Measurements from ENCODE around the gene ITSN1. TPM values are rescaled to one million over a fixed set of nuclear protein-coding genes. Genes with fewer than 3 reads are reported as not detected.

ITSN1 gene
- total RNA-seq, 3 donors from 2014 or later, result 2.1 to 2.5 (median 2.4) TPM

DNA sequence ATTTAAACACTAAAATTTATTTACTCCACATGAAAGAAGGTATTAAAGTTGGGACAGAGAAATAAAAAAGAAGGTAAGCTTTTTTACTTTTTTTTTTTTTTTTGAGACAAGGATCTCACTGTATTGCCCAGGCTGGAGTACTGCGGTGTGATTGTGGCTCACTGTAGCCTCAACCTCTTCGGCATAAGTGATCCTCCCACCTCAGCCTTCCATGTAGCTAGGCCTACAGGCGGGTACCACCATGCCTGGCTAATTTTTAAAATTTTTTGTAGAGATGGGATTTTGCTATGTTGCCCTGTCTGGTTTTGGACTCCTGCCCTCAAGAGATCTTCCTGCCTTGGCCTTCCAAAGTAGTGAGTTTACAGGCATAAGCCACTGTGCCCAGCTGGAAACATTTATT, 106.6 kb downstream of the ITSN1 start:
- H3K4me3 Mint-ChIP-seq, result no peak overlapping the region
- ATAC-seq (no peak), DNase-seq (no peak)
- peaks cover 23% of the 10 kb centered on the region for H3K9me3 Mint-ChIP-seq
- no peaks in the 10 kb centered on the region for H3K4me1 Mint-ChIP-seq (ENCODE audit: low read depth)
- H3K36me3 Mint-ChIP-seq (ENCODE audit: insufficient read depth), result peaks cover 1% of the 10 kb centered on the region
- peaks cover 3% of the 10 kb centered on the region for H3K27me3 Mint-ChIP-seq (ENCODE audit: low read depth)

DNA sequence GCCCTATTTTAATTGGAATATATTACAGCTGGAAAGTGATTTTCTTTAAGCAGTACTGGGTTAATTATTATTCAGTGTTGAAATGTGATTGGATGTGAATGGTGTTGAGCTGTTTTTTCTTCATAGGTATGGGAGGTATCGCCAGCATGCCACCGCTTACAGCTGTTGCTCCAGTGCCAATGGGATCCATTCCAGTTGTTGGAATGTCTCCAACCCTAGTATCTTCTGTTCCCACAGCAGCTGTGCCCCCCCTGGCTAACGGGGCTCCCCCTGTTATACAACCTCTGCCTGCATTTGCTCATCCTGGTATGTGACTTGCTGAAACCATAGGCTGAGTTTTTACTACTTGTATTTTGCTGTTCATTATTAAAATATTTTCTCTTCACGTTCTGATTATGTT, 107.7 kb downstream of the ITSN1 start:
- Mint-ChIP-seq H3K4me3 (no peak overlapping the region), H3K27me3 (ENCODE audit: low read depth) (no peaks in the 10 kb centered on the region), H3K9me3 (peaks cover 21% of the 10 kb centered on the region), H3K36me3 (ENCODE audit: insufficient read depth) (peaks cover 1% of the 10 kb centered on the region), H3K4me1 (ENCODE audit: low read depth) (no peaks in the 10 kb centered on the region)
- no peak for ATAC-seq
- no peak for DNase-seq

DNA sequence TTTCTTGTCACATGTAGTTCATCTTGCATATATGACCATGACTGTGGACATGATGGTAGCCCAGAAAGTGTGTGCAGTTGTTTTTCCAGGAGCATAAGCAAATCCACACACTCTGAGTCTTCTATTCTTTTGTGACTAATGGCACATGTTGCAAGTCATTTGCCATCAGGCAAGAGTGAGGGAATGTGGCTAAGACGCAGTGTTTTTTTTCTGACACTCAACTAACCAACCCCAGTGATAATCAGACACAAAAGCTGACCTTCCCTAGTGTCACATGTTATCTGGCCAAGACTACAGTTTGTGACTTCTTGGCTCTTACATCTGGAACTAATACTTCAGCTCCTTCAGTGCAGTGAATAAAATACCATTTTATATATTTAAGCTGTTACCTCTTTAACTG, 108.8 kb downstream of the ITSN1 start:
- Mint-ChIP-seq H3K9me3 (peaks cover 15% of the 10 kb centered on the region), H3K36me3 (ENCODE audit: insufficient read depth) (peaks cover 1% of the 10 kb centered on the region), H3K4me3 (no peak overlapping the region), H3K4me1 (ENCODE audit: low read depth) (no peaks in the 10 kb centered on the region), H3K27me3 (ENCODE audit: low read depth) (no peaks in the 10 kb centered on the region)
- ATAC-seq (no peak), DNase-seq (no peak)

DNA sequence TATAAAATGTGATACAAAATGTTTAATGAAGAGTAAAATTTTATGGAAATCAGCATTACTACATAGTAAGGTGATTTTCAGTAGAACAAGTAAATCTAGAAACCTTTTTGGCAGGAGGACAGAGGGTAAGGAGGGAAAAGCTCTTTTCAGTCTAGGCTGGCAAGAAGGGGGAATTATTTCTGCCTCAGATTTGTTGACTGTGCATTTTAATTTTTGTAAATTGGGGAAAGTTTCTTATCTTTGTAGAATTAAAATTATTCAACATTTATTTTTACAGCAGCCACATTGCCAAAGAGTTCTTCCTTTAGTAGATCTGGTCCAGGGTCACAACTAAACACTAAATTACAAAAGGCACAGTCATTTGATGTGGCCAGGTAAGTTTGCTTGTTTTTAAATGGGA, 109.2 kb downstream of the ITSN1 start:
- Mint-ChIP-seq H3K9me3 (peaks cover 11% of the 10 kb centered on the region), H3K27me3 (ENCODE audit: low read depth) (no peaks in the 10 kb centered on the region), H3K4me1 (ENCODE audit: low read depth) (no peaks in the 10 kb centered on the region), H3K4me3 (no peak overlapping the region), H3K36me3 (ENCODE audit: insufficient read depth) (peaks cover 1% of the 10 kb centered on the region)
- DNase-seq (no peak), ATAC-seq (no peak)

DNA sequence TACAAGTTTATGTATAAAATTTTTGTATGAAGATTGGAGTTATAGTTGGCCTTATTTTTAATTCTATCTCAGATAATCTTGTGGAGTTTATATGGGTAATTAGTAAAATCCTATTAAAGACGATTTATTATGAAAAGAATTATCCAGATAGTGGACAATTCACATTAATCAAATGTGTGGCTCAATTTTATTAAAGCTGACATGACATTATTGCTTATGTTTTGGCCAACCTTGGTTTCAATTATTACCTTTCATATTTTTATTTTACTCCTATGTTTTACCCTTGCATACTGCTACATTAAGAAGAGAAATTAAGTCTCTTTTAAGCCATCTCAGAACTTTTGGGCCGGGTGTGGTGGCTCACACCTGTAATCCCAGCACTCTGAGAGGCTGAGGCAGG, 110.0 kb downstream of the ITSN1 start:
- H3K27me3 Mint-ChIP-seq (ENCODE audit: low read depth), result no peaks in the 10 kb centered on the region
- DNase-seq (no peak), ATAC-seq (no peak)
- peaks cover 1% of the 10 kb centered on the region for H3K36me3 Mint-ChIP-seq (ENCODE audit: insufficient read depth)
- no peak overlapping the region for H3K4me3 Mint-ChIP-seq
- H3K9me3 Mint-ChIP-seq, result peaks cover 5% of the 10 kb centered on the region
- no peaks in the 10 kb centered on the region for H3K4me1 Mint-ChIP-seq (ENCODE audit: low read depth)

DNA sequence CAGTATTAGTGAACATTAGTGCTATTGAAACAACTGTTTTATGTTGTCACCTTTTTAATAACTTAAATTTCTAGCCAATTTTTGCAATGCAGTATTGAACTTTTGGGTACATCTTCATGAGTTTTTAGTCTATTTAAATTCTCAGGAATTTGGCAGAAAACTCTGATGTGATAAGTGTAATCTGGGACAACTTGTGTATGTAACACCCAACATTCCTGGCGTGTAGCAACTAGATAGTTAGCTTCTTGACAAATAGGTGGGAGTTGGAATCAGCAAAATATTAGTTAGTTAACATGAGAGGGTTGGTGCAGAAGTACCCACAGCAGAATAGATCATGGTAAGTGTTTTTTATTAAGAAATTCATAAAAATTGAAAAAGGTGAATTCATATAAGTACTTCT, 111.6 kb downstream of the ITSN1 start:
- H3K9me3 Mint-ChIP-seq, result no peaks in the 10 kb centered on the region
- H3K4me1 Mint-ChIP-seq (ENCODE audit: low read depth), result no peaks in the 10 kb centered on the region
- no peak for ATAC-seq
- no peak for DNase-seq
- H3K4me3 Mint-ChIP-seq, result no peak overlapping the region
- no peaks in the 10 kb centered on the region for H3K36me3 Mint-ChIP-seq (ENCODE audit: insufficient read depth)
- H3K27me3 Mint-ChIP-seq (ENCODE audit: low read depth), result no peaks in the 10 kb centered on the region

DNA sequence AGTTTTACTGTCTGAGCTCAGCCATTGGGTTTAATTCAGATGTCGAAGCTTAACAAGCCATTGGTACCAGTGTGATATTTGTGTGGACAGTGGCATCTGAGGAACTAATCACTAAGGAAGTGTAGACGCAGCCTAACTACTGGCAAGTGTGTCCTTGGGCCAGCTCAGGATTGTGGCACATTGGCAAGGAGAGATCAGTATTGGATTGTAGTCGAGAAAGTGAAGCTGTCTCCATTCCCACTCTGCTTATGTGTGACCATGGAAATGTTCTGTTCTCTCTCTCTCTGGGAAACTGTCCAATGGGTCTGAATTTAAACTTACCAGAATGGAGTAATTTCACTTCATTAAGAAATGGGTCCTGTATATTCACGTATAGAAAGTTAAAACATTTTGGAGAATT, 112.2 kb downstream of the ITSN1 start:
- Mint-ChIP-seq H3K4me3 (no peak overlapping the region), H3K36me3 (ENCODE audit: insufficient read depth) (no peaks in the 10 kb centered on the region), H3K9me3 (no peaks in the 10 kb centered on the region), H3K4me1 (ENCODE audit: low read depth) (no peaks in the 10 kb centered on the region), H3K27me3 (ENCODE audit: low read depth) (no peaks in the 10 kb centered on the region)
- no peak for ATAC-seq
- no peak for DNase-seq

DNA sequence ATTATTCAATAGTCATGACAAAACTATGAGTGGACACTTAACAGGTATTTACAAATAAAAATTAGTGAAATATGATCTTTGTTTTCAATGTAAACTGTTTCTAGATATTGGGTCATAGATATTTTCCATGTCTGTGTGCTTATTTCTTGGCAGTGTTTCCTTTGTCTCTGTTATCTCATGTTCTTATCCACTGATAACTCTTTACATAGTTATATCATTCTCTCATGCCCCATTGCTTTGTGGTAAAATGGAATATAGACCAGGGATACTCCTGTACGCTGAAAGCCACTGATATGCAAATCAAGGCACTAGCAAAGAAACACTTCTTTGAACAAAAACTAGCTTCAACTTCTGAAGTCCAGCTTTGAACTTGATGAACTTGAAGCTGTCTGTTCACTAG, 113.1 kb downstream of the ITSN1 start:
- H3K36me3 Mint-ChIP-seq (ENCODE audit: insufficient read depth), result no peaks in the 10 kb centered on the region
- H3K4me3 Mint-ChIP-seq, result no peak overlapping the region
- ATAC-seq (no peak), DNase-seq (no peak)
- no peaks in the 10 kb centered on the region for H3K4me1 Mint-ChIP-seq (ENCODE audit: low read depth)
- H3K9me3 Mint-ChIP-seq, result no peaks in the 10 kb centered on the region
- H3K27me3 Mint-ChIP-seq (ENCODE audit: low read depth), result no peaks in the 10 kb centered on the region

DNA sequence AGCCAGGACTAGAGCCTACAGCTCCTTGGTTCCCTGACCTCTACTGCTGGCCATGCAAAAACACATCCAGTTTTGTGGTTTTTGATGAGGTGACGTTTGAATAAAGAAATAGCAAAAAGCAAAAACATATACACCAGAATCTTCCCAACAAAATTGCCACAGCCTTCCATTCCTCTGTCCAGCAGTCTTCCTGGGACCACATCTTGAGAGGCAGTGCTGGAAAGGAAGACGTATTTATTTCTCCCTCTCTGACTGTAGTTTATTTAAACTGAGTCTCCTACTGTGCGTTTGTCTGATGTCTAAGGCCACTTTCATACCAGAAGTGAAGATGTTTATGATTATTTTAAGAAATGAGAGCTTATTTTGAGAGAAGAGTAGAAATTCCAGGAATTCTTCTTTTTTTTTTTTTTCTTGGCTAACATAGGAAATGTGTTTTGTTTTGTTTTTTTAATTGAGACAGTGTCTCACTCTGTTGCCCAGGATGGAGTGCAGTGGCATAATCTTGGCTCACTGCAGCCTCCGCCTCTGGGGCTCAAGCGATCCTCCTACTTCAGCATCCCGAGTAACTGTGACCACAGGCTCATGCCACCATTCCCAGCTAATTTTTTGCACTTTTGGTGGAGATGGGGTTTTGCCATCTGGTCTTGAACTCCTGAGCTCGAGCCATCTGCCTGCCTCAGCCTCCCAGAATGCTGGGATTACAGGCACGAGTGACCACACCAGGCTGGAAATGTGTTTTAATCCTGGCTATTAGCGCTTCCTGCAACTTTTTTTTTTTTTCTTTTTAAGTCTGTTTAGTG, 118.5 kb downstream of the ITSN1 start:
- Mint-ChIP-seq H3K4me3 (no peak overlapping the region), H3K9me3 (no peaks in the 10 kb centered on the region), H3K27me3 (ENCODE audit: low read depth) (no peaks in the 10 kb centered on the region), H3K4me1 (ENCODE audit: low read depth) (no peaks in the 10 kb centered on the region), H3K36me3 (ENCODE audit: insufficient read depth) (no peaks in the 10 kb centered on the region)
- no peak for ATAC-seq
- DNase-seq, result no peak

DNA sequence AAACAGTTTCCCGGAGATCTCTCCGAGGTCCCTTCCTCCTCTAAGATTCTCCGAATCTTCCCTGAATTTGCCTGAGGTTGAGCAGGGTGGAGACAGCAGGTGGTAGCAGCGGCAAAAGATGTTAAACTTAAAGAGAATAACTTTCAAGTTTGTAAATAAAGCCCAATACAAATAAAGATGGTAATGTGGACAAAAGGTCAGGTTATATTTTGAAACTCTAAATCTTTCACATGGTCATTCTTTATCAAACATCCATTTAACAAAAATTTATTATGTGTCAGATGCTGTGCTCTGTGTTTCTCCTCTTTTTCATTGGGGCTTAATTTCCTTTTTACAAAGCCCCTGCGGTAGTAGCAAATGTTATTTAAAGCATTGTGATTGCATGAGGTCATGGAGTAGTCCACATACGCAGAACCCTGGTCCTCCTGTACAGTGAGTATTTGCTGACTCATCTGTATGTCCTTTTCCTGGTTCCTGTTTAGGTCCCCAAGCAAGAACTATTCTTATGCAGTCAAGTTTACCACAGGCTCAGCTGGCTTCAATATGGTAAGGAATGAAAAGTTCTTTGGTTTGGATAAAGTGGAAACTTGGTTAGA, 119.2 kb downstream of the ITSN1 start:
- DNase-seq (no peak), ATAC-seq (no peak)
- Mint-ChIP-seq H3K4me3 (no peak overlapping the region), H3K36me3 (ENCODE audit: insufficient read depth) (peaks cover 3% of the 10 kb centered on the region), H3K4me1 (ENCODE audit: low read depth) (no peaks in the 10 kb centered on the region), H3K9me3 (no peaks in the 10 kb centered on the region), H3K27me3 (ENCODE audit: low read depth) (no peaks in the 10 kb centered on the region)

DNA sequence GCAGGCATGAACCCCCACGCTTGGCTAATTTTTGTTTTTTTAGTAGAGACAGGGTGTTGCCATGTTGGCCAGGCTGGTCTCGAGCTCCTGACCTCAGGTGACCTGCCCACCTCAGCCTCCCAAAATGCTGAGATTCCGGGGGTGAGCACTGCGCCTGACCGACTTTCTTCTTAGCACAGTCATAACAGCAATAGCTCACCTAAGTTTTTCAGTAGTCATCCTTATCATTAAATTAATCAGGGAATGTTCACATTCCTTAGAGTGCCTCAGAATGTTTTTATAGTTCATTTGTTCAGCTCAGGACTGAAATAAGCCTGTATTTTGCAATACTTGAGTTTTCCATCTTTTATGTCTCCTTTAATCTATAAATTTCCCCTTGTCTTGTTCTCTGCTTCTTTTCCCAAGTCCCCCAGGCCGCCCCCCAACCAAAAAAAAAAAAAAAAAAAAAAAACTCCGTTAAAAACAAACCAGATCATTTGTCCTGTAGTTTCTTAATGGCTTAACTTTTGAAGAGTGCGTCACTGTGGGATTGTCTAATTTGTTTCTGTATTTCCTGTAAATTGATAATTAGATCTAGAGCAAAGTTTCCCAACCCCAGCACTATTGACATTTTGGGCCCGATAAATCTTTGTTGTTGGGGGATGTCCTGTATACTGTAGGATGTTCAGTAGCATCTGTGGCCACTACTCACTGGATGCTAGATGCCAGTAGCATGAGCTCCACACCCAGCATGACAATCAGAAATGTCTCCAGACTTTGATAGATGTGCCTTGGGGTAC, 120.7 kb downstream of the ITSN1 start:
- Mint-ChIP-seq H3K4me3 (no peak overlapping the region), H3K9me3 (no peaks in the 10 kb centered on the region), H3K36me3 (ENCODE audit: insufficient read depth) (peaks cover 3% of the 10 kb centered on the region), H3K4me1 (ENCODE audit: low read depth) (no peaks in the 10 kb centered on the region), H3K27me3 (ENCODE audit: low read depth) (no peaks in the 10 kb centered on the region)
- no peak for ATAC-seq
- no peak for DNase-seq

DNA sequence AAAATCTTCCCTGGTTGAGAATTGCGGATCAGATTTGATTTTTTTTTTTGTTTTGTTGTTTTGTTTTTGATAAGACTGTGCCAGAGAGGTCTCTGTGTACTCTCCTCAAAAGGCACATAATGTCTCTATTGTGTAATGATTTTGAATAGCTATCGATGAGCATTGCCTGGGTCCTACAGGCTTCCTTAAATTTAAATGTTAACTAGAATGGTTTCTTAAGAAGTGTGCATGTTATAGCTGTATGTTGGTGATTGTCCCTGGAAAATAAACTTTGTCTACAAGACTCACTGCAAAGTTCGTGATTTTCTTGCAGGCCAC, 121.2 kb downstream of the ITSN1 start:
- H3K36me3 Mint-ChIP-seq (ENCODE audit: insufficient read depth), result peaks cover 3% of the 10 kb centered on the region
- no peaks in the 10 kb centered on the region for H3K9me3 Mint-ChIP-seq
- no peaks in the 10 kb centered on the region for H3K4me1 Mint-ChIP-seq (ENCODE audit: low read depth)
- H3K27me3 Mint-ChIP-seq (ENCODE audit: low read depth), result no peaks in the 10 kb centered on the region
- DNase-seq (no peak), ATAC-seq (no peak)
- no peak overlapping the region for H3K4me3 Mint-ChIP-seq

DNA sequence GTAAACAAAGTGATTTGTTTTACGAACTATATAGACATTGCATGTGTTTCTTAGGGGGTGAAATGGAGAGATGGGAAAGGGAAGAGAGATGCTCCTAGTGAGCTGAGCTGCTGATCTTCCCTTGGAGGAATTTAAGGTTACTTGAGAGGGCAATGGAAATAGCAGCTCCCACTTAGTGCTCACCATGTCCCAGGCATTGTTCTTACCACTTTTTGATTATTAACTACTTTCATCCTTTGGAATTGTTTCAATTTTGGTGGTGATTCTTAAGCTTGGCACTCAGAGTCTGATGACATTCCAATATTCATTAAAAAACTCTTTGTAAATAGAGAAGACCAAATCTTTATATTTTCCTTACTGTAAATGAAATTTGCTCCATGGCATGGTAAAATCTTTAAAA, 124.9 kb downstream of the ITSN1 start:
- no peaks in the 10 kb centered on the region for H3K27me3 Mint-ChIP-seq (ENCODE audit: low read depth)
- no peaks in the 10 kb centered on the region for H3K4me1 Mint-ChIP-seq (ENCODE audit: low read depth)
- DNase-seq, result no peak
- H3K36me3 Mint-ChIP-seq (ENCODE audit: insufficient read depth), result peaks cover 11% of the 10 kb centered on the region
- no peaks in the 10 kb centered on the region for H3K9me3 Mint-ChIP-seq
- no peak for ATAC-seq
- H3K4me3 Mint-ChIP-seq, result no peak overlapping the region

DNA sequence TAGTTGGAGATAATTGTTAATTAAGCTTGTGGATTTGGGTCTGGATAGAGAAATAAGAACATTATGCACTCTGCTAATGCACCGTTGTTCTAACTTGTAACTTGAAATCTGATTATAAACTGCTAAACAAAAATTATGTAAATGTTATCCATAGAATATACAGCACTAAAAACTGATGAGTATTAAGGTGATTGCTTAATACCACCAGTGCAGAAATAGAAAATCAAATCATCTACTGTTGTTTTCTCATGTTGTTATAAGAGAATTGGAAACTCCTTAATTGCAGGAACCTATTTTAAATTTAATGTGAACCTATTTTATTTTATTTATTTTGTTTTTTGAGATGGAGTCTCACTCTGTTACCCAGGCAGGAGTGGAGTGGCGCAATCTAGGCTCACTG, 125.7 kb downstream of the ITSN1 start:
- H3K36me3 Mint-ChIP-seq (ENCODE audit: insufficient read depth), result peaks cover 11% of the 10 kb centered on the region

DNA sequence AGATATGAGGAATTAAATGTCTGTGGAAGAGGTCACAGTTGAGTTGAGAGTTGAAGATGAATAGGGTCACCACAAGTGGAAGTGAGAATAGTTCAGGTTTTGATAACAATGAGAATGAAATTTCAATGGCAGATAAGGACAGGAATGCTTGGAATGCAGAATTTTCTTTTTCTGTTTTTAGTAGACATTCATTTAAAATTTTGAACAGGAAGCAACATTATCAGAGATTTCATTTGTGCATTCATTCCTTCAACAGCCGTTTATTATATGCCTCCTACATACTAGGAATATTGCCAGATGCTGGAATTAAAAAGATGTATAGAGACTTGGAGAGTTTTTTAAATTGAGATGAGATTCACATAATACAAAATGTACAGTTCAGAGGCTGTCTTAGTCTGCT, 126.8 kb downstream of the ITSN1 start:
- peaks cover 11% of the 10 kb centered on the region for H3K36me3 Mint-ChIP-seq (ENCODE audit: insufficient read depth)
- DNase-seq, result no peak
- no peaks in the 10 kb centered on the region for H3K4me1 Mint-ChIP-seq (ENCODE audit: low read depth)
- no peaks in the 10 kb centered on the region for H3K27me3 Mint-ChIP-seq (ENCODE audit: low read depth)
- no peaks in the 10 kb centered on the region for H3K9me3 Mint-ChIP-seq
- no peak overlapping the region for H3K4me3 Mint-ChIP-seq
- no peak for ATAC-seq

More for the DNA sequence above, 125.7 kb downstream of the ITSN1 start:
- H3K27me3 Mint-ChIP-seq (ENCODE audit: low read depth), result no peaks in the 10 kb centered on the region
- ATAC-seq (no peak), DNase-seq (no peak)
- H3K9me3 Mint-ChIP-seq, result no peaks in the 10 kb centered on the region
- H3K4me3 Mint-ChIP-seq, result no peak overlapping the region
- H3K4me1 Mint-ChIP-seq (ENCODE audit: low read depth), result no peaks in the 10 kb centered on the region
